Activated CD4-positive, alpha-beta T cell treated with anti-CD3 and anti-CD28 coated beads for 36 hours (primary cell): ENCODE data around the gene NEO1. TPM values are rescaled to one million over a fixed set of nuclear protein-coding genes. Genes with fewer than 3 reads are reported as not detected.
"Not testable (repeated sequence)": the region's sequence is repeated elsewhere in the genome, so short reads cannot be mapped to it uniquely, and the experiment has no call there.

Source experiments
- ATAC-seq: fragments of 200-7000 bp; cut with Tn5 transposase; one replicate; pipeline ENCODE4 v1.10.0; 2021; ENCODE audit warnings: mild to moderate bottlenecking, moderate library complexity
- CTCF ChIA-PET: fragments of 350-600 bp; sonication (Branson Sonifier 250); formaldehyde crosslinking; loops from one replicate; lab custom pipeline; 2021; ENCODE audit warnings: antibody characterized with exemption; lab: Charles Lee
- POLR2A ChIA-PET: fragments of 350-600 bp; sonication (Branson Sonifier 250); formaldehyde crosslinking; loops from one replicate; lab custom pipeline; 2021; ENCODE audit warnings: antibody characterized with exemption, inconsistent platforms; lab: Charles Lee
- DNase-seq: peaks from one replicate; pipeline ENCODE4 v3.0.0-alpha.2; 2020
- H3K27ac Mint-ChIP-seq: one replicate; pipeline ENCODE4 v1.8.0; 2021; ENCODE audit warnings: mixed read lengths
- H3K27me3 Mint-ChIP-seq: one replicate; pipeline ENCODE4 v1.8.0; 2021; ENCODE audit warnings: mixed read lengths
- H3K36me3 Mint-ChIP-seq: one replicate; pipeline ENCODE4 v1.8.0; 2021; ENCODE audit warnings: low read depth, mixed read lengths
- H3K4me1 Mint-ChIP-seq: one replicate; pipeline ENCODE4 v1.8.0; 2021; ENCODE audit warnings: mixed read lengths
- H3K4me3 Mint-ChIP-seq: one replicate; pipeline ENCODE4 v1.8.0; 2021; ENCODE audit warnings: mild to moderate bottlenecking, moderate library complexity, mixed read lengths
- H3K9me3 Mint-ChIP-seq: one replicate; pipeline ENCODE4 v1.8.0; 2021; ENCODE audit warnings: low read depth, mixed read lengths
- intact Hi-C, 2 experiments: fragments of 100-400 bp; cut with DNase I in 1 of 2; cut with micrococcal nuclease in 1 of 2; formaldehyde crosslinking; loops; one replicate each; pipeline versions ENCODE4 v1.14.2 to v1.15.1; 2022 to 2024; cut with DNase I, micrococcal nuclease
- total RNA-seq, 2 experiments: library from RNA; stranded (reverse); gene quantifications; one replicate each; pipeline ENCODE4 v1.2.3, GENCODE V29; 2021

The NEO1 gene
- total RNA-seq, 2 experiments from 2014 or later = 6.6 to 8.0 TPM

DNA sequence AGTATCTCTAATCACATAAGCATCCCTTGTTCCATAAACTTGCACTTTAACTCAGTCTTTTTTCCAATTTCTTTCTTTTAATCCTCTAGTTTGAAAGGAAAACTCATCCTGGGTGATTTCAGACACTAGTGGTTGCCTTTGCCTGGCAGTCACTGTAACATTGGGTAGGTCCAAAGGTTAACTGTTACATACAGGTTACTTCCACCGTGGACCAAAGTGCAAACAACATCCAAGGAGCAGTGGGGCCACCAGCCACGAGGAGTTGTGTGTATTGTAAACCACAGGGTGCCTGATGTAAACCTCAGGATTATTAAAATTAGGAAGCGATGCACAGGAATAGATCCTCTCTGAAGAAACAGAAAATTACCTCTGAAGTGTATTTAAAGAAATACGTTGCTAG lies 241.5 kb downstream of the NEO1 start:
- Mint-ChIP-seq H3K27ac (no peak overlapping the region), H3K4me3 (no peak overlapping the region)
- CTCF ChIA-PET = no interaction called here

GRCh38 chr15:73295630-73296286 lies 243.5 kb downstream of the NEO1 start:
- POLR2A ChIA-PET = no interaction called here
- intact Hi-C loops = no loop called here
- no peak for ATAC-seq
- no peaks in the 10 kb centered on the region for H3K4me1 Mint-ChIP-seq
- H3K9me3 Mint-ChIP-seq = no peaks in the 10 kb centered on the region
- CTCF ChIA-PET = no interaction called here
- H3K27ac Mint-ChIP-seq = no peak overlapping the region
- no peak for DNase-seq
- H3K4me3 Mint-ChIP-seq = no peak overlapping the region
- H3K27me3 Mint-ChIP-seq = no peaks in the 10 kb centered on the region
- H3K36me3 Mint-ChIP-seq = no peaks in the 10 kb centered on the region

More for the DNA sequence above, 241.5 kb downstream of the NEO1 start:
- H3K4me1 Mint-ChIP-seq = no peaks in the 10 kb centered on the region
- H3K9me3 Mint-ChIP-seq = no peaks in the 10 kb centered on the region
- no peak for ATAC-seq
- no peak for DNase-seq
- no peaks in the 10 kb centered on the region for H3K27me3 Mint-ChIP-seq
- peaks cover 4% of the 10 kb centered on the region for H3K36me3 Mint-ChIP-seq
- POLR2A ChIA-PET = no interaction called here
- intact Hi-C loops = no loop called here

GRCh38 chr15:73296609-73297353 lies 244.5 kb downstream of the NEO1 start:
- DNase-seq (no peak), ATAC-seq (no peak)
- CTCF ChIA-PET = no interaction called here
- no peaks in the 10 kb centered on the region for H3K4me1 Mint-ChIP-seq
- no peaks in the 10 kb centered on the region for H3K27me3 Mint-ChIP-seq
- H3K27ac Mint-ChIP-seq = no peak overlapping the region
- no peaks in the 10 kb centered on the region for H3K9me3 Mint-ChIP-seq
- no peaks in the 10 kb centered on the region for H3K36me3 Mint-ChIP-seq
- H3K4me3 Mint-ChIP-seq = no peak overlapping the region
- intact Hi-C loops = no loop called here
- POLR2A ChIA-PET = no interaction called here

DNA sequence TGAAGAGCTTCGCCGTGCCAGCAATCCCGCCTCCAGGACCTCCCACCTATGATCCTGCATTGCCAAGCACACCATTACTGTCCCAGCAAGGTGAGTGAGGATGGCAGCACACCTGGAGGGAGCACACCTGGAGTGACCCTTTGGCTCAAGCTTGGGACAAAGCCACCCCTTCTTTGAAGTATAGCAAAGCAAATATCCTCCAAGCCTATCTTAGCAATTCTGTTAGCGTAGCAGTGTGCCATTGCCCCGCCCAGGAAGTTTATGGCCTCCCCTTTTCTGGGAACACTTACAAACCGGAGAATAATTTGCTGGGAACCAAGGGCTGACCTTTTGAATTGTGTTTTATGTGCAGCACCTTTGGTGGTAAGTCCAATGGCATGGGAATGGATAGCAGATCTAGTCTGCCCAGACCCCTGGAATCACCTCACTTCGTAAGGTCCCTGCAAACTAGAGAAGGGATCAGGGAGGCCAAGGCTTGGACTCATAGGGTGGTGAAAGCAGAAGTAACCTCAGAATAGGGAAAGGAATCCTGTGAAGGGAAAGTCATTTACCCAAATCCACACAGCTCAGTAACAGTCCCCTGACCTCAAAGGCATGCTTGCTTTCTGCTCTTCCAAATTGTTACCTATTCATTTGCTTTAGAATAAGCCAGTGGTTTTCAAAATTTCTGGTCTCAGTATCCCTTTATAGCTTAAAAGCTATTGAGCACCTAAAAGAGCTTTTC lies 246.4 kb downstream of the NEO1 start:
- H3K27ac Mint-ChIP-seq = no peak overlapping the region
- H3K4me3 Mint-ChIP-seq = no peak overlapping the region
- no peak for DNase-seq
- H3K9me3 Mint-ChIP-seq = no peaks in the 10 kb centered on the region
- H3K4me1 Mint-ChIP-seq = no peaks in the 10 kb centered on the region
- ChIA-PET CTCF (interaction anchor here (0.8 kb wide), 1 partner anchor 36 kb away, joined by 4 read pairs; no protein-coding TSS in a partner anchor), POLR2A (no interaction called here)
- intact Hi-C loops = no loop called here
- no peaks in the 10 kb centered on the region for H3K27me3 Mint-ChIP-seq
- H3K36me3 Mint-ChIP-seq = no peaks in the 10 kb centered on the region
- ATAC-seq = no peak

GRCh38 chr15:73300286-73300685 lies 248.0 kb downstream of the NEO1 start:
- H3K4me1 Mint-ChIP-seq, H3K9me3 Mint-ChIP-seq, POLR2A ChIA-PET, H3K27ac Mint-ChIP-seq, H3K4me3 Mint-ChIP-seq, H3K27me3 Mint-ChIP-seq, DNase-seq, ATAC-seq, H3K36me3 Mint-ChIP-seq: not testable (repeated sequence)
- CTCF ChIA-PET = interaction anchor here (0.8 kb wide), 1 partner anchor 15 kb away, joined by 3 read pairs; no protein-coding TSS in a partner anchor
- intact Hi-C loops = loop anchor here (10.0 kb wide), 3 partner anchors 255 to 395 kb away; partner anchors contain the start of gene NPTN (in 1 of the 2)

DNA sequence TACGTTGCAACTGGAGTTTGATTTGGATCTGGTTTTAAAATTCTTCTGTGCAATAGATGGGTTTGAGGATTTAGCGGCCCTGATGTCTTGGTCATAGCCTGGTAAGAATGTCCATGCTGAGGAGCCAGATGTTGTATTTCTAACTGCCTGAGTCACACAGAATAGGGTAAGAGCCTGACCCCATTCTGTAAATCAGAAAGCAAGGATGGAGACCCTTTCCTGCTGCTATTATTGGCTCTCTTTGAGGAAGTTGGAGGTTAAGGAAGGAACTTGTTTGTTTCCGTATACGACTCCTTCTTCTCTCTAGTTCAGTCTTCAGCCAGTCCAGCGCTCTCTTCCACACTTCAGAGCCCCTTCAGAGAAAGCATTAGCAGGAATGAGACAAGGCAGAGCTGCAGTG lies 251.4 kb downstream of the NEO1 start:
- ATAC-seq (no peak), DNase-seq (no peak)
- H3K4me1 Mint-ChIP-seq = no peaks in the 10 kb centered on the region
- H3K9me3 Mint-ChIP-seq = no peaks in the 10 kb centered on the region
- intact Hi-C loops = loop anchor here (10.0 kb wide), 3 partner anchors 251 to 391 kb away; partner anchors contain the start of gene NPTN (in 1 of the 2)
- ChIA-PET CTCF (interaction anchor here (0.6 kb wide), 1 partner anchor 672 kb away, joined by 3 read pairs; no protein-coding TSS in a partner anchor), POLR2A (no interaction called here)
- H3K27ac Mint-ChIP-seq = no peak overlapping the region
- no peaks in the 10 kb centered on the region for H3K27me3 Mint-ChIP-seq
- no peak overlapping the region for H3K4me3 Mint-ChIP-seq
- no peaks in the 10 kb centered on the region for H3K36me3 Mint-ChIP-seq

DNA sequence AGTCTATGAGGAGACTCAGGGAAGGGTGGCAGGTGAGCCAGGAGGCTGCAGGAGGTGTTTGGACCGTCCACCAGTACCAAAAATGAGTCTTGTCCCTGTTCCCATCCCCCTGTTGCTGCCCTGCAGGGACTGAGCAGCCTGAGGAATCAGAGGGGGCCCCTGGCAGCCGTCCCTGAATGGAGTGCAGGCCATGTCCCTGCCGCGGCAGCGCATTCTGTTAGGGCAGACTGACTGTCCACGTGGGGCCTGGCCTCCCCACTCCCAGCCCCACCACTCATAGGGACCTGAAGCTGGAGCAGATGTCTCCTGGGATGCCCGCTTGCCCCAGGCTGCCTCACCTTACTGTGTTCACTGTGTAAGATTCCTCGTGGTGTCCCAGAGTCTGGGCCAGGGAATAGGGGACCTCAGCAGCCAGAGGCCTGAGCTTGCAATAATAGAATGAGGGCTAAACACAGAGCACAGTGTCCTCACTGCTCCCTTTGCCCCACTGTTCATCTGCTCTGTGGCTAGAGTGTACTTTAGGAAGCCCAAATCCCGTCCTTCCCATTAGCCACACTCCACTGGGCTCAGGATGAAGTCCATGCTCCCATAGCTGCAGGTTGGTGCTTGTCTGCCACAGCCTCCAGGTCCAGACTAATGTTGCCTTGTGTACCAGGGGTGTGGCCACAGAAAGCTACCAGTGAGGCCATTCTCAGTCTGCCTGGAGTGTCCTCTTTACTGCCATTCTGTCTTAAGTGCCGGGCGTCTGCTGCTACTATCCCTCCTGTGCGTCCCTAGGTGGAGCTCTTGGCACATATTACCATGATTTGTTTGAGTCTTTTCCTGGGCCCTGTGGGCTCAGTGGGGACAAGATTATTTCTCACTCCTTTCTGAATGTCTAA lies 253.3 kb downstream of the NEO1 start:
- intact Hi-C loops = loop anchor here (1.0 to 10.0 kb wide), 5 partner anchors 249 to 395 kb away; partner anchors contain the start of gene NPTN (in 1 of the 2)
- ChIA-PET POLR2A (no interaction called here), CTCF (interaction anchor here (1.7 kb wide), 1 partner anchor 32 kb away, joined by 3 read pairs; no protein-coding TSS in a partner anchor)
- peak; percentile 54 for DNase-seq
- no peaks in the 10 kb centered on the region for H3K9me3 Mint-ChIP-seq
- no peak overlapping the region for H3K27ac Mint-ChIP-seq
- no peak overlapping the region for H3K4me3 Mint-ChIP-seq
- peak; percentile 60 for ATAC-seq
- no peaks in the 10 kb centered on the region for H3K4me1 Mint-ChIP-seq
- no peaks in the 10 kb centered on the region for H3K36me3 Mint-ChIP-seq
- H3K27me3 Mint-ChIP-seq = no peaks in the 10 kb centered on the region

DNA sequence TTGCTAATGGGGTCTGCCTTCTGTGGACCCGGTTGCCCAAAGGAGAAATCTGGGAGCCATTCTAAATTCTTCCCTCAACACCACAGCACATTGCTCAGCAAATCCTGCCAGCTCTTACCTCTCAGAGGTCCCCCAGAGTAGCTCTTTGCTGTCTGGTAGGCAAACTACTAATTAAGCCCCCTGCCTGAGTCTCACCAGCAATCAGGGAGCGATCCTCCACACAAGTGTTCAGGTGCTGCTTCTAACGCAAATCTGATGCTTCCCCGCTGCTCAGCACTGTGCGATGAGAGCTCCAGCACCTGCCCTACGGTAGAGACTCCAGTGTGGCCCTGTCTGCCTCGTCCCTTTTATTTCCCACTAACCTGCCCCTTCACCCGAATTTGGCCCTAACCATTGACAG lies 256.0 kb downstream of the NEO1 start:
- no peaks in the 10 kb centered on the region for H3K4me1 Mint-ChIP-seq
- POLR2A ChIA-PET = no interaction called here
- H3K27ac Mint-ChIP-seq = no peak overlapping the region
- H3K36me3 Mint-ChIP-seq = no peaks in the 10 kb centered on the region
- CTCF ChIA-PET = no interaction called here
- intact Hi-C loops = loop anchor here (10.0 kb wide), 3 partner anchors 246 to 386 kb away; partner anchors contain the start of gene NPTN (in 1 of the 2)
- DNase-seq = no peak
- H3K27me3 Mint-ChIP-seq = no peaks in the 10 kb centered on the region
- H3K9me3 Mint-ChIP-seq = no peaks in the 10 kb centered on the region
- H3K4me3 Mint-ChIP-seq = no peak overlapping the region
- ATAC-seq = no peak

DNA sequence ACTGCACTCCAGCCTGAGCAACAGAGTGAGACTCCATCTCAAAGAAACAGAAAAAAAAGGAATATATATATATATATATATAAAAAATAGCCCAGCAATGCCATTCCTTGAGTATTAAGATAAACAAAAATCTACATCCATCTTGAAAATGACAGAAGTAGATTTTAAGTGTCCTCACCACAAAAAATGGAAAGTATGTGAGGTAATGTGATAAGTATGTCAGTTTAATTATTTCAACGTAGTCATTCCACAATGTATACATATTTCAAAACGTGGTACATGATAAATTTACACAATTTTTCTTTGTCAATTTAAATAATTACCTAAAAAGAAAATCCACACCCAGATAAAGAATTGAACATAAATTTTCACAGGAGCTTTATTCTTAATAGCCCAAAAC lies 261.6 kb downstream of the NEO1 start:
- H3K4me1 Mint-ChIP-seq = no peaks in the 10 kb centered on the region
- H3K27ac Mint-ChIP-seq = no peak overlapping the region
- ATAC-seq (no peak), DNase-seq (no peak)
- intact Hi-C loops = no loop called here
- peaks cover 9% of the 10 kb centered on the region for H3K27me3 Mint-ChIP-seq
- H3K9me3 Mint-ChIP-seq = no peaks in the 10 kb centered on the region
- CTCF ChIA-PET = interaction anchor here (0.6 kb wide), 2 partner anchors 309 to 465 kb away, joined by 3 to 4 read pairs; no protein-coding TSS in a partner anchor
- POLR2A ChIA-PET = no interaction called here
- no peaks in the 10 kb centered on the region for H3K36me3 Mint-ChIP-seq
- no peak overlapping the region for H3K4me3 Mint-ChIP-seq

DNA sequence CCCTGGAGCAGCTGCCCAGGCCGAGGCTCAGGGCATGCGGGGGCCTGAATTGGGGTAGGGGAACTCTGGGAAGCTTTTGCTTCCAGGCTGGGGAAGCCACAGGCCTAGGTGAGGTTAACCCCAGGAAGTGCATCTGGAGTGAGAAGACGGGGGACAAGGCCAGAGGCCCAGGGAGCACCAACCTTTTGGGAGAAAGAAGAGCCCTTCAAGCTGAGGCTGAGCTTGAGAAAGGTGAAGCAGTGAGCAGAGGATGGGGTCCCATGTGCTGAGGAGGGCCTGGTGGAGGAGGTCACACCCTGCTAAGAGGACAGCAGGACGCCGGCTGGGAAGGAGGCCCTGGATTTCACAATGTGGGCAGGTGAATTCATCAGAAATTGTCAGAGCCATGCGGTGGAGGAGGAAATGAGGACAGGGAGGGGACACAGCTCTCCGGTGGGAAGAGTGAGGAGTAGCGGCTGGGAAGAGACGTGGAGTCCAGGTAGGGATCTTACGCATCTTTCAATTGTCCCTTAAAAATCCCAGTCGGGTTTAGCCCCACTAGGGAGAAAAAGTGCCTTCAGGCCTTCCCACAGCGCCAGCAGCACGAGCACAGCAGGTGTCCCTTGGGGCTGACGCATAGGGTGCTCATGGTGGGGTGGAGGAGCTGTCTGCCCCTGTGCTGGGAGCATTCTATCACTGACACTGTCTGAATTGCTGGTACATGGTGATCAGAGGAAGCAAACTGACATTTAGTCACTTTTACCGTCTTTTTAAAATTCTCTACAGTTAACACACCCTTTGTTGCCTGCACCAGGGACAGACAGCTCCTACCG lies 265.6 kb downstream of the NEO1 start:
- no peaks in the 10 kb centered on the region for H3K4me1 Mint-ChIP-seq
- CTCF ChIA-PET = no interaction called here

More for the DNA sequence above, 265.6 kb downstream of the NEO1 start:
- H3K9me3 Mint-ChIP-seq = no peaks in the 10 kb centered on the region
- H3K4me3 Mint-ChIP-seq = no peak overlapping the region
- intact Hi-C loops = no loop called here
- H3K36me3 Mint-ChIP-seq = no peaks in the 10 kb centered on the region
- POLR2A ChIA-PET = no interaction called here
- H3K27me3 Mint-ChIP-seq = peaks cover 13% of the 10 kb centered on the region
- ATAC-seq (no peak), DNase-seq (no peak)
- no peak overlapping the region for H3K27ac Mint-ChIP-seq
